Upper lobe of left lung (tissue), 4 donors: ENCODE results near the gene MLC1.

ENCODE experiments used
- POLR2A ChIP-seq, 4 donors: fragments of 450-650 bp; IDR thresholded peaks; one replicate each; pipeline ENCODE4 v1.5.1; 2016 to 2017; ENCODE audit warnings: antibody characterized with exemption in 4 of 4, mild to moderate bottlenecking in 2 of 4
- TF ChIP-seq, protein P1 (sequence below), 6 experiments: fragments of 450-650 bp in 4 of 6; fragments of 200-600 bp in 2 of 6; sonication (generic) in 2 of 6; IDR thresholded peaks; one replicate each; pipeline ENCODE4 v1.5.1; 2016 to 2019; ENCODE audit warnings: antibody characterized with exemption in 6 of 6

DNA sequence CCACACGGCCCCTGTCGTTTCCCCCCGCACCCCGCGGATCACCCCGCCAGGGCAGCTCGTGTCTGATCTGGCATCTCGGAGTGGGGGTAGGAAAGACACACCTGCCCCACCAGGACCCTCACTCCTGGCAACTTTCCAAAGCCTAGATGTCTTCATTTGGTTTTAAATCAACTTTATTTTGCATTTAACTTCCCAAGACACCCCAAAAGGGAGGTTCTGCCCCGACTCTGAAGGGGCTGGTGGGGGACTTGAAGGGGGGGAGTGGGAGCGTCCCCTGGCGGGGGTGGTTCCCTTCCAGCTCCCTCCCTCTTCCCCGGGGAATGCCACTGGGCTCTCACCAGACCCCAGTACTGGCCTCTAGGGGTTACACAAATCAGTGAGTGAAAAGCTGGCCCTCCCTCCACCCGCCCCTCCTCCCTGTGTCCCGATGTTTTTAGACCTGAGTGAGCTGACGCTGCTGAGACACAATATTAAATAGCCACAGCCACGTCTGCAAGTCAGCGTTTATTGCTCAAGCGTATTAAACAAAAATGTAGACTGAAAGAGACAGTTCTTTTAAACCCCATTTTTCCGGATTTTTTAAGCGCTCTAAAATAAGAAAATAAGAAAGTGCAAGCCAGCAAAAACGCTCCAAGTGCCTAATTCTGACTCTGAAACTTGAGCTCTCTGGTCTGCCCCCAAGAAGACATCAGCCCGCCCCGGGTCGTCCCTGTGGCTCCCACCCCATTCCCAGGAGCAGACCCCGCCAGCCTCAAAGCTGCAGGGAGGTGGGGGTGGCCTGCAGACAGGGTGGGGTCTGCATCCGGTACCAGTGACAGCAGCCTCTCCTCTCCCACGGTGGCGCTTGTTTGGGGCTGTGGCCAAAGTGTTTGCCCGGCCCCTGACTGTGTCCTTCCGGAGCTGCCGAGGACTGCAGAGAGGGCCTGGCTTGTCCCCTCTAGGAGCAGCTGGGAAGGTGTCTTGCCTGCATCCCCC, 26.0 kb downstream of the MLC1 start:
- no peak for TF ChIP-seq POLR2A (IDR thresholded peaks at IDR 0.05)
- TF ChIP-seq, protein P1, sequence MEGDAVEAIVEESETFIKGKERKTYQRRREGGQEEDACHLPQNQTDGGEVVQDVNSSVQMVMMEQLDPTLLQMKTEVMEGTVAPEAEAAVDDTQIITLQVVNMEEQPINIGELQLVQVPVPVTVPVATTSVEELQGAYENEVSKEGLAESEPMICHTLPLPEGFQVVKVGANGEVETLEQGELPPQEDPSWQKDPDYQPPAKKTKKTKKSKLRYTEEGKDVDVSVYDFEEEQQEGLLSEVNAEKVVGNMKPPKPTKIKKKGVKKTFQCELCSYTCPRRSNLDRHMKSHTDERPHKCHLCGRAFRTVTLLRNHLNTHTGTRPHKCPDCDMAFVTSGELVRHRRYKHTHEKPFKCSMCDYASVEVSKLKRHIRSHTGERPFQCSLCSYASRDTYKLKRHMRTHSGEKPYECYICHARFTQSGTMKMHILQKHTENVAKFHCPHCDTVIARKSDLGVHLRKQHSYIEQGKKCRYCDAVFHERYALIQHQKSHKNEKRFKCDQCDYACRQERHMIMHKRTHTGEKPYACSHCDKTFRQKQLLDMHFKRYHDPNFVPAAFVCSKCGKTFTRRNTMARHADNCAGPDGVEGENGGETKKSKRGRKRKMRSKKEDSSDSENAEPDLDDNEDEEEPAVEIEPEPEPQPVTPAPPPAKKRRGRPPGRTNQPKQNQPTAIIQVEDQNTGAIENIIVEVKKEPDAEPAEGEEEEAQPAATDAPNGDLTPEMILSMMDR (IDR thresholded peaks at IDR 0.05) = no peak
